NCI-H1694 treated with DMSO at 0.1 percent for 48 hours (cell line): Measurements from ENCODE around the gene RPL10.

Source experiments
- DNase-seq: peaks from one replicate; lab custom pipeline; 2025; lab: John Stamatoyannopoulos, UW

Gene RPL10

DNA sequence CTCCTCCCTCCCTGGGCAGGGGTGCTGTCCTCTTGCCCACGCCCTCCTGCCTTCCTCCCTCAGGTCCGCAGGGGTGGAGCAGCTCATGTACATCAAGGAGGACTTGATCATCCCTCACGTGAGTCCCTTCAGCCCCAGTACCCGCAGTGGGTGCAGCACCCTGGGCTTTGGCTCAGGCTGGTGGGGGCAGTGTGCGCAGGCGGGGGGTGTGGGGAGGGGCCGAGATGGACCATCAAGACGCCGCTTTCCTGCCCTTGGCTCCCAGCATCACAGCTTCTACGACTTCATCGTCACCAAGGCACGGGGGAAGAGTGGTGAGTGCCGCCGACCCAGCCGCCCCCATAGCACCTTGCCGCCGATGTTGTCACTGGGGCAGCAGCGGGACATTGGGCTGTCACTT is 51.4 kb downstream of the RPL10 start:
- no peak for DNase-seq

DNA sequence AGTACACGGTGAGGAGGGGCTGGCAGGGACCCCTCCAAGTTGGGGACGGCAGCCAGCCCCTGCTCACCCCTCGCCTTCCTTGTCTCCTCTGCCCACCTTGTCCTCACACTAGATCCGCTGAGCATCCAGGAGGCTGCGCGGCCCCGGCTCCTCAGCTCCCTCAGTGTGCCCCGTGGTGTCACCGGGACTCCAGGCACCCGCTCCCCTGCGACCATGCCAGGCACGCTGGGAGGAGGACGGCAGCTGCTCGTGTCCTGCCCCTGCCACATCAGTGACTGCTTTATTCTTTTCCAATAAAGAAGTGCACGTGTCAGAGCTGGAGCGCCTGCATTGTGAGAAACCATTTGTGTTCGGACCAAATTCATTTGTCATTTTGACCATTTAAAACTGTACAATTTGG is 52.1 kb downstream of the RPL10 start:
- DNase-seq = no peak
